ENCODE data around the gene ITPRID1.

ITPRID1 gene

GRCh38 chr7:31553661-31554081 lies 39.8 kb downstream of the ITPRID1 start:
- H3K27ac ChIP-seq = no peak overlapping the region
- TF ChIP-seq CTCF (conservative IDR thresholded peaks at IDR 0.05; ENCODE audit: low read depth) = no peak
- ChIA-PET CTCF (no interaction called here), POLR2A (ENCODE audit: low non-redundant PET) (no interaction called here)
- DNase-seq (ENCODE audit: low spot score) = no peak

- no peak for DNase-seq (ENCODE audit: low spot score)
- no peak overlapping the region for H3K27ac ChIP-seq
- TF ChIP-seq CTCF (conservative IDR thresholded peaks at IDR 0.05; ENCODE audit: low read depth) = no peak
- POLR2A ChIA-PET (ENCODE audit: low non-redundant PET) = no interaction called here
- CTCF ChIA-PET = no interaction called here
Observed at GRCh38 chr7:31562002-31562401, 48.1 kb downstream of the ITPRID1 start.

- H3K27ac ChIP-seq = no peak overlapping the region
- TF ChIP-seq CTCF (conservative IDR thresholded peaks at IDR 0.05; ENCODE audit: low read depth) = no peak
- no peak for DNase-seq (ENCODE audit: low spot score)
- ChIA-PET CTCF (no interaction called here), POLR2A (ENCODE audit: low non-redundant PET) (no interaction called here)
Observed at GRCh38 chr7:31563522-31563921, 49.6 kb downstream of the ITPRID1 start.

- no peak overlapping the region for H3K27ac ChIP-seq
- ChIA-PET POLR2A (ENCODE audit: low non-redundant PET) (no interaction called here), CTCF (no interaction called here)
- DNase-seq (ENCODE audit: low spot score) = no peak
- no peak for TF ChIP-seq CTCF (conservative IDR thresholded peaks at IDR 0.05; ENCODE audit: low read depth)
Observed at GRCh38 chr7:31563951-31564350, 50.1 kb downstream of the ITPRID1 start.

- ChIA-PET CTCF (no interaction called here), POLR2A (ENCODE audit: low non-redundant PET) (no interaction called here)
- DNase-seq (ENCODE audit: low spot score) = no peak
- no peak overlapping the region for H3K27ac ChIP-seq
- TF ChIP-seq CTCF (conservative IDR thresholded peaks at IDR 0.05; ENCODE audit: low read depth) = no peak
Observed at GRCh38 chr7:31564661-31565060, 50.8 kb downstream of the ITPRID1 start.

GRCh38 chr7:31569528-31569927 lies 55.6 kb downstream of the ITPRID1 start:
- TF ChIP-seq CTCF (conservative IDR thresholded peaks at IDR 0.05; ENCODE audit: low read depth) = no peak
- ChIA-PET POLR2A (ENCODE audit: low non-redundant PET) (no interaction called here), CTCF (no interaction called here)
- DNase-seq (ENCODE audit: low spot score) = no peak
- H3K27ac ChIP-seq = no peak overlapping the region

GRCh38 chr7:31583526-31583925 lies 69.6 kb downstream of the ITPRID1 start:
- DNase-seq (ENCODE audit: low spot score) = no peak
- POLR2A ChIA-PET (ENCODE audit: low non-redundant PET) = no interaction called here
- no peak overlapping the region for H3K27ac ChIP-seq
- CTCF ChIA-PET = no interaction called here
- no peak for TF ChIP-seq CTCF (conservative IDR thresholded peaks at IDR 0.05; ENCODE audit: low read depth)
